NT2/D1 (cell line): ENCODE measurements around the gene IL17A.

Source experiments
- SUZ12 ChIP-seq: IDR thresholded peaks from 2 replicates; pipeline ENCODE4 v1.6.1; 2011; ENCODE audit not compliant: insufficient read length, insufficient read depth; ENCODE audit errors: extremely low read depth
- YY1 ChIP-seq: IDR thresholded peaks from 2 replicates; pipeline ENCODE4 v1.6.1; 2011; ENCODE audit not compliant: insufficient read length, insufficient read depth
- ZNF274 ChIP-seq: IDR thresholded peaks from 2 replicates; pipeline ENCODE4 v1.6.1; 2011; ENCODE audit warnings: mild to moderate bottlenecking, low read depth, low read length

DNA sequence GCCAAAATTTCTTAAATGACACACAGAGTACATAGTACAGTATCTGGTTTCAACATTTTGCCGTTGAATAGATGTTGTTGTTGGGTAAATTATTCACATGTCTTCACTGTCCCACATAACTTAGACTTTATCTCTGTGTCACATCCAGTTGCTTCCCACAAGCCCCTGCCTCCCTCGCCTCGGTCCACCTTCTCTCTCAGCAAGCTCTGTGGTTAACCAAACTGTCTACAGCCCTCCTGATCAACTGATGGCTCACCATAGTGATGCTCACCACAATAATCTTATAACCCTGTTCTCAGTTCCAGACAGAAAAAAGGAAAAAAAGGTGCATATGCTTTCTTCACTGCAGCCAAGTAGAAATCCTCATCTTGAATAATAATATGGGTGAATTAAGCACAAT, 35.1 kb downstream of the IL17A start:
- no peak for TF ChIP-seq ZNF274
- TF ChIP-seq YY1: no peak
- no peak for TF ChIP-seq SUZ12
